Measurements from ENCODE around the gene MYPN.
"Not testable (repeated sequence)": the region's sequence is repeated elsewhere in the genome, so short reads cannot be mapped to it uniquely, and the experiment has no call there.

Gene MYPN

DNA sequence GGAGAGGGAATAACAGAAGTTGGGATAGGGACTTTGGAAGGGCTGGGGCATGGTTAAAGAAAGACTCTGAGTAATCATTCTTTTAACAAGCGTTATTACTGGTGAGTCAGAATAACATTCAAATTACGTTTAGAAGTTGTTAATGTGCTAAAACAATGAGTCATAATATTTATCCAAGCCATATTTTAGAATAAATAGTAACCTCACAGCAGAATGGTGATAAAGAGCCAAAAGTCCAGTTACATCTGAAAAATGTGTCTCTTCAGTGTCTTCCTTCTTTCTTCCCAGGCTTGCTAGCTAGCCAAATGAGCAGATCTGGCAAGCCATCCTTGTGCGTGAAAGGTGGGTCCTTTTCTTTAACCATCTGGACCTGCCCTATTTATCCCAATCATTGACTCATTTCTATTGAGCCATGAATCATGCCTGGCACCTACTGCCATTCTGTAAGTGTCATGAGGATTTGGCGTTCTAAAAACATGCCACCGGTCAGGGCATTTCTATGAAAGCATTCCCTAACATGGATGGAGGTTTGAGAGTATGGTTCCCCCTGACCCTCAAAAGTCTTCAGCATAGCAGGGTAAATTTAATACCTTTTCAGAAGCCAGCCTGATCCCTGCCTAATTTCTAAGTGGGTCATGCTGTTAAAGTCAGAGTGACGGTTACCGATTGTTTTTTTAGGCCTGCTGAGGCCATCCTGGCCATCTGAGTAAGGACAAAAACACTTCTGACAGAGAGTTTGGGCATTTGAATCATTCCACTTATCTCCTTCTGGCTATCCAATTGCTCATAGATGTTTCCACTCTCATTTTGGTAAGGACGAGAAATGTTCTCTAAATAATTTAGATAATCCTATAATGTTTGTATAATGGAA lies 26.9 kb downstream of the MYPN start:
- DNase-seq (ENCODE audit: low read depth in 2 of 2) = no peak

- DNase-seq (ENCODE audit: low read depth in 2 of 2) = no peak
Observed at GRCh38 chr10:68137171-68137570, 27.9 kb downstream of the MYPN start.

GRCh38 chr10:68138526-68138925 lies 29.2 kb downstream of the MYPN start:
- no peak for DNase-seq (ENCODE audit: low read depth in 2 of 2)

GRCh38 chr10:68139448-68140272 lies 30.4 kb downstream of the MYPN start:
- DNase-seq (ENCODE audit: low read depth in 2 of 2) = no peak

DNA sequence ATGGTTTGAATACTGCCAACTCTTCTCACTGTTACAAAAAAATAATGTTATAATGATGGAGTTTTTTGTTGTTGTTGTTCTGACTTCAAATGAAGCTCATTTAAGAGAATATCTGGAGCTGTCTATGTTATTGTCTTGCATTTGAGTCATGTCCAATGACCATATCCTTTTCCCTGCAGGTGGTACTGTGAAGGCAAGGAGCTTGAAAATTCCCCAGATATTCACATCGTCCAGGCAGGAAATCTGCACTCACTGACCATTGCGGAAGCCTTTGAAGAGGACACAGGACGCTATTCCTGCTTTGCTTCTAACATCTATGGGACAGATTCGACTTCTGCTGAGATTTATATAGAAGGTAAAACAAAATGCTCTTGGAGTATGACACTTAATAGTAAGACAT lies 33.5 kb downstream of the MYPN start:
- DNase-seq (ENCODE audit: low read depth in 2 of 2) = no peak

GRCh38 chr10:68144709-68145108 lies 35.4 kb downstream of the MYPN start:
- no peak for DNase-seq (ENCODE audit: low read depth in 2 of 2)

DNA sequence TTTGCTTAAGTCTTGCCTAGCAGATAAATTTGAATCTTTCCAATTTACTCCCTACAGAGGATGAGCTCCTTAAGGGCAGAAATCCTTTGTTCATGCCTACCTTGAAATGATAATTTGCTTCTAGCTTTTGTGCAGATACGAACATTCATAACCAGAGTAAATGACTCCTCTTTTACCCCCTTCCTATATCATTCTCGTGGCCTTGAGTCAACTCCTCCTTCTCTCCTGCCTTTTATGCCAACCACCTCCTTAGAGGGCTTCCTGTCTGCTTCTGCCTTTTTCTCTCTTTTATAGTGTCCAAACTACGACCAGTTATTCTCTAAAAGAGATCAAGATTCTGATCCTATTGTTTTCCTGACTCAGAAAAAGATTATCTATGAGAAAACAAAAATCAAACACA lies 36.4 kb downstream of the MYPN start:
- no peak for DNase-seq (ENCODE audit: low read depth in 2 of 2)

DNA sequence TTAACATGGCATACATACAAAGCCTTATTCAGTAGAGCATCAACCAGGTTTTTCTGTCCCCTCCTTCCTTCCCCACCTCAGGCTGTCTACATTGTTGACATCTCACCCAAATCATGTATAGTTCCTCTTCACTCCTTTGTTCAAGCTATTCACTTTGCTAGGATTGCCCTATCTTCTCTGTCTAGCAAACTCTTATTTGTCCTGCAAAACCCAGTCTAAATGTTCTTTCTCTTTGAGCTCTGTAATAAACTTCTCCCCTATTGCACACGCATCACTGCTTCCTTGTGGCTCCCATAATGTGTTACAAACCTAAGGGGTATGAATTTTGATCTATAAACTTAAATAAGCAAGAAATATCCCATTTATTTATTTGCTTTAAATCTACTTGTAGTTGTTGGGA lies 36.8 kb downstream of the MYPN start:
- no peak for DNase-seq (ENCODE audit: low read depth in 2 of 2)

DNA sequence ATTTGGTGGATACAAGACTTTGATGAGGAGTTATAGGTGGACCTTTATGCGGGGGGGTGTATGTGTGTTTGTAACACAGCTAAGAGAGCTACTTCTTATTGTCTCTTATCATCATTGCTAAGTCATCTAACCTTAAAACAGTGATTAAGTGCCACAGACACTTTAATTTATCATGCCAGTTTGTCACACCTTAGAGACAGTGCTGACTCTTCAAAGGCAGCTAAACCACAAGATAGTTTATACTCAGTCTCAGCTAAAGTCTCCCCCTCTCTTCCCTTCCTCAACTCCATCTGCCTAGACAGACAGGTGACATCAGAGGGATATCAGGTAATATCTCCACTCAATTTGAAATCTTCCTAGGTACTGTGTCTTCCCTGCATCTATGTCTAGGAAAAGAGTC lies 42.2 kb downstream of the MYPN start:
- no peak for DNase-seq (ENCODE audit: low read depth in 2 of 2)

DNA sequence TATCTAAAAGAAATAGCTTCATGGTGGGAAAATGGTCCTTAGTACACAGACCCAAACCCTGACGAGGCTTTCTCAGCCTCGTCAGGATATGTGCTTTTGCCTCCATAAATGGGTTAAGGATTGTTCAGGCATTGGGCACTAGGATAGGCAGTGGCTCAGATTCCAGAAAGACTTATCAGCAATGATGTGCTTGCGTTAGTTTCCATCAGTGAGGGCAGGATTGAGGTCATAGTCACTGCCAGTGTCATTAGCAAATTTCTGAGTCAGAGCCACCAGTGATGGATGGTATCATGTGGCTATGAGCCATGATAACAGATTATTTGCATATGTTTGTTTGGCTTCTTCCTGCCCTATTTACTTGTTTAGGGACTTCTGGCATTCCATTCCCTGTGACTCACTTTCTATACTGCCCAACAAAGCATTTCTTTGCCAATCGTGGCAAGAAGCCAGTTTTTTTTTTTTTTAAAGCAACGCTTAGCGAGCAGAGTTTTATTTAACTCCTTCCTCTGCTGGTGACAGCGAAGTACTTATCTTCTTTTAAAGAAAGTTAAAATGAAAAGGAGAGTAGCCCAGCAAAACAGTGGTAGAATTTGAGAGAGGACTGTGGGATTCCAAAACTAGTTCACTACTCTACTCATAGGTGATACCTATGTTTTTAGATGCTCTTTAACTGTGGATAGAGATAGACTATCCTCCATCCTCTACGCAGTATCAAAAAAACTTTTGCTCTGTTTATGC lies 44.4 kb downstream of the MYPN start:
- DNase-seq (ENCODE audit: low read depth in 2 of 2) = no peak

DNA sequence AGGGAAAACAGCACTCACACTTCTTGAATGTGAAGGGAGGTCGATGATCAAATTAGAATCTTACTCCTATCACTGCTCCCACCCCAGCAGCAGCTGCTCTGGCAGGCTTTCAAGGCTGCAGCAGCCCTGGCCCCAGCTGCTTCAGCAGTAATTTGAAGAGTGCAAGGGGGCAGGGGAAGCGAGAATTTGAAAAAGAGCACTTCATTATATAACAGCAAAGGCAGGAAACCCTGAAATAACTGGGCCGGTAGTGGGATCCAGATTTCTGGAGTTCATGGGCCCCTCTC lies 44.9 kb downstream of the MYPN start:
- no peak for DNase-seq (ENCODE audit: low read depth in 2 of 2)

DNA sequence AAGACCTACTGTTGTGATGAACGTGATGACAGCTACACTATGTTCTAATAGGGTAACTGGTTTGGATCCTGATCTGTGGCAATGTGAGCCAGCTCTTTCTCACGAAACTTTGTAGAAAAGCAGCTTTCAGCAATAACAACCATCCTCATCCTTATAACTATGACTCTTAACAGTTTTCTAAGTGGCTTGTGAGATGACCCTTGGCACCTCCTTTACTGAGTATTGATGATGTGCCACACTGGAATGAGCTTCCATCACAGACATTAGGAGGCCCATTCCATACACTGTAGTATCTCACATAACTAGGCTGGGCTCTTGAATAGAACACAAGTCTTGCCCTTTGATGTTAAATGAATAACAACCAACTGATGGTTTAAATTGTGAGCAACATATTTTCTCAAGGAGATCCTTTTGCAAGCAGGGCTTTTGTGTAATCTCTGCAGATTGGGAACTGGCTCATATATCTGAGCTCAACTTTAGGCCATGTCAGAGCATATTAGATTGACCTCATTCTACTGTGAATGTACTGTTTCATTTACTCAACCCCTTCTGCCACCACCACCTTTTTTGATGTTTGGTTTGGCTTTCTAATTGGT lies 46.4 kb downstream of the MYPN start:
- no peak for DNase-seq (ENCODE audit: low read depth in 2 of 2)

- peak; percentile 16 to 40 for DNase-seq (ENCODE audit: low read depth in 2 of 2)
Observed at GRCh38 chr10:68156373-68157185, 47.3 kb downstream of the MYPN start.

DNA sequence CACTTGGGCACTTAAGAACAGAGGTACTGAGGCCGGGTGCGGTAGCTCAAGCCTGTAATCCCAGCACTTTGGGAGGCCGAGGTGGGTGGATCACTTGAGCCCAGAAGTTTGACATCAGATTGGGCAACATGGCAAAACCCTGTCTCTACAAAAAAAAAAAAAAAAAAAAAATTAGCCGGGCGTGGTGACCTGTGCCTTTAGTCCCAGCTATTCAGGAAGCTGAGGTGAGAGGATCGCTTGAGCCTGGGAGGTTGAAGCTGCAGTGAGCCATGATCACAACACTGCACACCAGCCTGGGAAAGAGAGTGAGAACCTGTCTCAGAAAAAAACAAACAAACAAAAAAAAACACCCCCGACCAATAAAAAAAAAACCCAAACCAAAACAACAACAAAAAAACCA lies 48.2 kb downstream of the MYPN start:
- DNase-seq (ENCODE audit: low read depth in 2 of 2) = not testable (repeated sequence)

GRCh38 chr10:68158031-68158430 lies 48.7 kb downstream of the MYPN start:
- no peak for DNase-seq (ENCODE audit: low read depth in 2 of 2)

- no peak for DNase-seq (ENCODE audit: low read depth in 2 of 2)
Observed at GRCh38 chr10:68163735-68164134, 54.4 kb downstream of the MYPN start.

GRCh38 chr10:68165643-68166042 lies 56.4 kb downstream of the MYPN start:
- DNase-seq (ENCODE audit: low read depth in 2 of 2) = no peak

DNA sequence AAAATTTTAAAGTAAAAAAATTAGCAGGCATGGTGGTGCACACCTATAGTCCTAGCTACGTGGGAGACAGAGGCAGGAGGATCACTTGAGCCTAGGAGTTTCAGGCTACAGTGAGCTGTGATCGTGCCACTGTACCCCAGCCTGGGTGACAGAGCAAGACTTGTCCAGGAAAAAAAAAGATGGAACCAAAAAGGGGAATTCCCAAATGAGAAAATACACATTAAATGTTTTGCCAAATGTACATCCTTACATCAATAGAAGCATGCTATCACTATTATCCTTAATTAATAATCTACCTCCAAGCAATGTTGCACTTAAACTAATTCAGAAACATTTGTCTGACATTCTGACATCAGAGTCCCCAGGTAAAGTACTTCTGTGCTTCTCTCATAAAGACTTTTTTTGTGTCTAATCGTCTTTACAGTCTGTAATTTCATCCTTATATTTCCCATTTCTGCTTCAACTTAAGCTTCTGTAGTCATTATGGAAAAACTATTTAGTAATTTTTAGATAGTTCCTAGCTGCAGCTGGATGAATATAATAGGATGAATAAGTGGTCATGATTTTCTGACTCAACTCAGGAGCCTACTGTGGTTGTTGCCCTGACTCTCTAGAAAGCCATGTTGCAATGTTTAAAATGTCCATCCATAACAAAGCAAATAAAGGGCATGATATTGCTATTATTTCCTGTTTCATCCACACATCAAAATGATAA lies 57.7 kb downstream of the MYPN start:
- no peak for DNase-seq (ENCODE audit: low read depth in 2 of 2)

DNA sequence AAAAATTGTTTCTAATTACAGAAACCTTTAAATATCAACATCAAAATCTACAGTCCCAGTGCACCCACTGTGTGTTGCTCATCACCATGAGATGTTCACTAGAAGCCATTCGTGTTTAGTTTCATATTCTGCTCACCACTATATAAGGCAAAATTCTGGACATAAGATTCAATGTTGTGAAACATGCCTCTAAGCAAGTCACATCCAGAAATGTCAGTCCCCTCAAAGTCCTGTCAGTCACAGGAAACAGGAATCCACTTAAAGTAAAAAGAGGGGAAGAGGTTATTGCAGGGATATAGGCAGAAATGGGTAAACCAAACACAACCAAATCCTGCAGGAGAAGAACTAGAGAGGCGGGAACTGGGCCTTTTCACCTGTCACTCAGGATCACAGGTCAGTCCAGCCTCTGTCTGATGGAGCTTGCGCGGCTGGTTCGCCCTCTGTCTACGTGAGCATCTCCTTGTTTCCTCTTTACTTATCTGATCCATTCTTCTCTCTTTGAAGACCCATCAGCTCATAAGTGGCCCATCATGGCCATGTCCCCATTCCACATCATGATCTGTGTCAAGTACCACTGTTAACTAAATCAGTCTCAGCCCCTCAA lies 58.4 kb downstream of the MYPN start:
- DNase-seq (ENCODE audit: low read depth in 2 of 2) = no peak

DNA sequence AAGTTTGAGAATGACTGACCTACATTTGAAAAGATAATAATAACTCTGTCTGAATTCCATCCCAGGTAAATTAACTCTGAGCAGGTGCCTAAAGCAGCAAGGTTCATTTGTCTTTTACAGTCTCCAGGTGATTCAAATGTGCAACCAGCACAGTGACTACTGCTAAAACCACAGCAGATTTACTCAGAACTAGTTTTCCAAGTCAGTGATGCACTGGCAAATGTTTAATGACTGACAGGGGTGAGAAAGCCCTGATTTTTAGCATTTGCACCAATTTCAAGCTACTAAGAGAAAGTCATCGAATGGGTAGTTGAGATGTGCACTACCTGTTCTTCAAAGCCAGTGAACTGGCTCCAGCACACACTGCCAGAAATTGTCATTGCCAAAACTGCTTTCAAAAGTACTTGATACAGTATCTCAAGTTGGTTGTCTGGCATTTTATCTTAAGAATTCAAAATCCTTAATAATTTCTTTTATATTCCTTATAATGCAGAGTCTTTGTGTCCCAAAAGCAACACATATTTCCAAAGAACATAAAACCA lies 62.3 kb downstream of the MYPN start:
- DNase-seq (ENCODE audit: low read depth in 2 of 2) = no peak
